MM.1S (cell line): ENCODE measurements around the gene DSCAM.

ENCODE experiments used
- DNase-seq: peaks from one replicate; pipeline ENCODE4 v3.0.0-alpha.2; 2015
- H2AFZ ChIP-seq: fragments of 300-600 bp; sonication (generic); 2 replicates; pipeline ENCODE4 v1.6.0; 2016; ENCODE audit warnings: antibody characterized with exemption, low read length
- H3F3A ChIP-seq: fragments of 300-600 bp; sonication (generic); 2 replicates; pipeline ENCODE4 v1.6.1; 2016; ENCODE audit warnings: mild to moderate bottlenecking, antibody characterized with exemption, low read length, moderate library complexity, mixed read lengths; ENCODE audit not compliant: insufficient read depth
- H3K27ac ChIP-seq: fragments of 300-600 bp; sonication (generic); 2 replicates; pipeline ENCODE4 v1.5.1; 2016; ENCODE audit warnings: mild to moderate bottlenecking, low read length
- H3K27me3 ChIP-seq: fragments of 300-600 bp; sonication (generic); replicated peaks from 2 replicates; pipeline ENCODE4 v1.6.0; 2016; ENCODE audit warnings: low read length; ENCODE audit not compliant: insufficient read depth
- H3K36me3 ChIP-seq: fragments of 300-600 bp; sonication (generic); replicated peaks from 2 replicates; pipeline ENCODE4 v1.6.1; 2016; ENCODE audit warnings: mild to moderate bottlenecking, low read length, mixed read lengths; ENCODE audit not compliant: insufficient read depth
- H3K4me1 ChIP-seq: fragments of 300-600 bp; sonication (generic); 2 replicates; pipeline ENCODE4 v1.6.1; 2016; ENCODE audit warnings: low read length, mixed read lengths
- H3K4me2 ChIP-seq: fragments of 300-600 bp; sonication (generic); 2 replicates; pipeline ENCODE4 v1.6.0; 2016; ENCODE audit warnings: low read depth, low read length
- H3K4me3 ChIP-seq: fragments of 300-600 bp; sonication (generic); 2 replicates; pipeline ENCODE4 v1.5.1; 2016; ENCODE audit warnings: low read length, mixed read lengths
- H3K79me2 ChIP-seq: fragments of 300-600 bp; sonication (generic); 2 replicates; pipeline ENCODE4 v1.6.1; 2016; ENCODE audit warnings: mixed run types, low read length, mixed read lengths
- H3K9ac ChIP-seq: fragments of 300-600 bp; sonication (generic); 2 replicates; pipeline ENCODE4 v1.6.1; 2016; ENCODE audit warnings: low read length, mixed read lengths
- H3K9me2 ChIP-seq: fragments of 300-600 bp; sonication (generic); replicated peaks from 2 replicates; pipeline ENCODE4 v1.6.1; 2016; ENCODE audit warnings: mild to moderate bottlenecking, low read length, mixed read lengths; ENCODE audit not compliant: insufficient read depth
- H3K9me3 ChIP-seq: fragments of 300-600 bp; sonication (generic); replicated peaks from 2 replicates; pipeline ENCODE4 v1.6.1; 2016; ENCODE audit warnings: mild to moderate bottlenecking, low read length, mixed read lengths; ENCODE audit not compliant: insufficient read depth
- H4K20me1 ChIP-seq: fragments of 300-600 bp; sonication (generic); 2 replicates; pipeline ENCODE4 v1.6.1; 2016; ENCODE audit warnings: mild to moderate bottlenecking, low read length, moderate library complexity, mixed read lengths; ENCODE audit not compliant: insufficient read depth
- EZH2 ChIP-seq: fragments of 300-600 bp; sonication (generic); optimal IDR thresholded peaks from 2 replicates; pipeline ENCODE3; 2017; ENCODE audit warnings: low read depth, mild to moderate bottlenecking, antibody characterized with exemption, low read length, mixed read lengths
- EZH2phosphoT487 ChIP-seq: fragments of 300-600 bp; sonication (generic); IDR thresholded peaks from 2 replicates; pipeline ENCODE4 v1.6.1; 2018; ENCODE audit warnings: antibody characterized with exemption, low read length
- TF ChIP-seq, protein P1 (sequence below): fragments of 300-600 bp; sonication (generic); IDR thresholded peaks from 2 replicates; pipeline ENCODE4 v1.5.1; 2016; ENCODE audit warnings: antibody characterized with exemption, low read length, mixed read lengths

The DSCAM gene

GRCh38 chr21:40788635-40789034, 58.3 kb downstream of the DSCAM start:
- Histone ChIP-seq H4K20me1 (no peaks in the 10 kb centered on the region), H3K79me2 (no peaks in the 10 kb centered on the region), H3K4me1 (no peaks in the 10 kb centered on the region), H3F3A (no peaks in the 10 kb centered on the region), H3K4me3 (no peak overlapping the region), H3K9ac (no peak overlapping the region), H2AFZ (no peak overlapping the region), H3K9me3 (no peaks in the 10 kb centered on the region), H3K4me2 (no peak overlapping the region), H3K36me3 (no peaks in the 10 kb centered on the region), H3K27ac (no peak overlapping the region), H3K27me3 (no peaks in the 10 kb centered on the region), H3K9me2 (no peaks in the 10 kb centered on the region)
- no peak for DNase-seq
- TF ChIP-seq, protein P1, sequence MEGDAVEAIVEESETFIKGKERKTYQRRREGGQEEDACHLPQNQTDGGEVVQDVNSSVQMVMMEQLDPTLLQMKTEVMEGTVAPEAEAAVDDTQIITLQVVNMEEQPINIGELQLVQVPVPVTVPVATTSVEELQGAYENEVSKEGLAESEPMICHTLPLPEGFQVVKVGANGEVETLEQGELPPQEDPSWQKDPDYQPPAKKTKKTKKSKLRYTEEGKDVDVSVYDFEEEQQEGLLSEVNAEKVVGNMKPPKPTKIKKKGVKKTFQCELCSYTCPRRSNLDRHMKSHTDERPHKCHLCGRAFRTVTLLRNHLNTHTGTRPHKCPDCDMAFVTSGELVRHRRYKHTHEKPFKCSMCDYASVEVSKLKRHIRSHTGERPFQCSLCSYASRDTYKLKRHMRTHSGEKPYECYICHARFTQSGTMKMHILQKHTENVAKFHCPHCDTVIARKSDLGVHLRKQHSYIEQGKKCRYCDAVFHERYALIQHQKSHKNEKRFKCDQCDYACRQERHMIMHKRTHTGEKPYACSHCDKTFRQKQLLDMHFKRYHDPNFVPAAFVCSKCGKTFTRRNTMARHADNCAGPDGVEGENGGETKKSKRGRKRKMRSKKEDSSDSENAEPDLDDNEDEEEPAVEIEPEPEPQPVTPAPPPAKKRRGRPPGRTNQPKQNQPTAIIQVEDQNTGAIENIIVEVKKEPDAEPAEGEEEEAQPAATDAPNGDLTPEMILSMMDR, result no peak
- TF ChIP-seq EZH2phosphoT487 (no peak), EZH2 (no peak)

- Histone ChIP-seq H4K20me1 (no peaks in the 10 kb centered on the region), H3K27ac (no peak overlapping the region), H3K36me3 (no peaks in the 10 kb centered on the region), H3K9me2 (no peaks in the 10 kb centered on the region), H3F3A (no peaks in the 10 kb centered on the region), H3K4me2 (no peak overlapping the region), H3K27me3 (no peaks in the 10 kb centered on the region), H3K9ac (no peak overlapping the region), H2AFZ (no peak overlapping the region), H3K79me2 (no peaks in the 10 kb centered on the region), H3K4me3 (no peak overlapping the region), H3K4me1 (no peaks in the 10 kb centered on the region), H3K9me3 (no peaks in the 10 kb centered on the region)
- DNase-seq, result no peak
- TF ChIP-seq EZH2 (no peak), EZH2phosphoT487 (no peak)
- TF ChIP-seq, protein P1, result no peak
Observed at GRCh38 chr21:40783404-40783803, 63.6 kb downstream of the DSCAM start.

GRCh38 chr21:40770435-40771055, 76.4 kb downstream of the DSCAM start:
- Histone ChIP-seq H3K9ac (no peak overlapping the region; the same call in 1 of the 2 replicates), H3K4me3 (peak overlapping the region; percentile 17; the same call in 1 of the 2 replicates), H3K4me2 (peak overlapping the region; percentile 40), H3K9me3 (no peaks in the 10 kb centered on the region), H3K27me3 (no peaks in the 10 kb centered on the region), H3K9me2 (no peaks in the 10 kb centered on the region), H4K20me1 (no peaks in the 10 kb centered on the region), H3K79me2 (no peaks in the 10 kb centered on the region), H3F3A (peaks cover 16% of the 10 kb centered on the region; the same call in 1 of the 2 replicates), H2AFZ (peak overlapping the region; percentile 43), H3K27ac (peak overlapping the region; percentile 49; the same call in 1 of the 2 replicates), H3K36me3 (no peaks in the 10 kb centered on the region), H3K4me1 (peaks cover 27% of the 10 kb centered on the region)
- TF ChIP-seq EZH2phosphoT487 (no peak), EZH2 (no peak)
- TF ChIP-seq, protein P1, result no peak
- DNase-seq, result peak; percentile 81
